HepG2 (cell line): ENCODE measurements around the gene NUB1. TPM values are rescaled to one million over a fixed set of nuclear protein-coding genes. Genes with fewer than 3 reads are reported as not detected.

Source experiments
- ATAC-seq: fragments of 200-7000 bp; cut with Tn5 transposase; 3 replicates; pipeline ENCODE4 v1.9.1; 2020; ENCODE audit warnings: mild to moderate bottlenecking, moderate library complexity
- BruUV-seq: library from RNA; stranded (reverse); fragments of 400-500 nt; replicated peaks from 2 replicates; lab custom pipeline; 2021; lab: Mats Ljungman, UMichigan
- CTCF ChIA-PET: fragments of 300-600 bp; formaldehyde crosslinking; extraction: SDS; loops from one replicate; lab custom pipeline; 2021; ENCODE audit warnings: low total read pairs, inconsistent platforms, low intra/inter-chr PET ratio; lab: Yijun Ruan, JAX
- POLR2A ChIA-PET: fragments of 350-600 bp; sonication (Branson Sonifier 250); formaldehyde crosslinking; loops from one replicate; lab custom pipeline; 2020; ENCODE audit warnings: antibody characterized with exemption, inconsistent platforms; lab: Yijun Ruan, JAX
- DNase-seq: peaks from one replicate; pipeline ENCODE4 v3.0.0-alpha.2; 2015; ENCODE audit warnings: low spot score
- FAIRE-seq: peaks from 3 replicates; lab custom pipeline; 2011; peaks lifted over from hg19 to GRCh38; lab: Jason Lieb, UNC
- H2AFZ ChIP-seq: one replicate; pipeline ENCODE4 v1.6.1; 2011; ENCODE audit warnings: low read length, inconsistent platforms
- H3K27ac ChIP-seq: fragments of 300-600 bp; 3 replicates; pipeline ENCODE4 v1.8.0; 2011; ENCODE audit warnings: mixed run types, mild to moderate bottlenecking, mixed read lengths, low read length, inconsistent platforms; ENCODE audit not compliant: insufficient read depth; ENCODE audit errors: extremely low read length
- H3K27me3 ChIP-seq, 2 experiments: fragments of 200-600 bp in 1 of 2; 2 replicates in 1 of 2; 3 replicates in 1 of 2; pipeline versions ENCODE4 v1.6.0 to v1.8.0; 2011; ENCODE audit warnings: low read length in 2 of 2, mild to moderate bottlenecking in 2 of 2, moderate library complexity in 2 of 2, inconsistent platforms in 1 of 2; ENCODE audit not compliant: insufficient read depth in 2 of 2, control insufficient read depth in 1 of 2
- H3K36me3 ChIP-seq, 2 experiments: fragments of 200-600 bp in 1 of 2; replicated peaks in 1 of 2; 2 replicates in 1 of 2; 3 replicates in 1 of 2; pipeline versions ENCODE4 v1.5.1 to v1.8.0; 2011; ENCODE audit warnings: low read length in 2 of 2, inconsistent platforms in 1 of 2; ENCODE audit not compliant: insufficient read depth in 2 of 2, control insufficient read depth in 1 of 2
- H3K4me1 ChIP-seq: 2 replicates; pipeline ENCODE4 v1.5.1; 2012; ENCODE audit warnings: low read length, inconsistent platforms; ENCODE audit not compliant: insufficient read depth
- H3K4me2 ChIP-seq: 2 replicates; pipeline ENCODE4 v1.6.0; 2011; ENCODE audit warnings: low read depth, low read length, inconsistent platforms
- H3K4me3 ChIP-seq, 3 experiments: fragments of 200-600 bp in 1 of 3; sonication (generic), shearing (Covaris generic) in 1 of 3; replicated peaks in 1 of 3; 2 replicates each; pipeline ENCODE4 v1.5.1; 2011 to 2016; ENCODE audit warnings: low read length in 3 of 3, inconsistent platforms in 2 of 3, low read depth in 2 of 3, mild to moderate bottlenecking in 2 of 3, control low read depth in 1 of 3, mixed read lengths in 1 of 3; ENCODE audit not compliant: insufficient read depth in 1 of 3
- H3K79me2 ChIP-seq: one replicate; pipeline ENCODE4 v1.6.1; 2011; ENCODE audit warnings: low read length, inconsistent platforms; ENCODE audit not compliant: insufficient read depth
- H3K9ac ChIP-seq: 2 replicates; pipeline ENCODE4 v1.6.0; 2011; ENCODE audit warnings: mild to moderate bottlenecking, low read depth, low read length, inconsistent platforms; ENCODE audit not compliant: insufficient read depth
- H3K9me3 ChIP-seq: 2 replicates; pipeline ENCODE4 v1.5.1; 2012; ENCODE audit warnings: mild to moderate bottlenecking, low read length
- H4K20me1 ChIP-seq: 2 replicates; pipeline ENCODE4 v1.6.0; 2011; ENCODE audit warnings: inconsistent platforms, mild to moderate bottlenecking, low read length, moderate library complexity; ENCODE audit not compliant: insufficient read depth
- ARID5B ChIP-seq: IDR thresholded peaks from 2 replicates; pipeline ENCODE4 v1.4.0; 2020; ENCODE audit warnings: mild to moderate bottlenecking, missing genetic modification reagents
- ESRRA ChIP-seq: sonication (generic); formaldehyde crosslinking; IDR thresholded peaks from 2 replicates; pipeline ENCODE4 v1.5.1; 2020; ENCODE audit warnings: mild to moderate bottlenecking, low read depth, missing genetic modification reagents
- HIVEP1 ChIP-seq: sonication (generic); formaldehyde crosslinking; IDR thresholded peaks from 2 replicates; pipeline ENCODE4 v1.4.0; 2020; ENCODE audit warnings: mild to moderate bottlenecking, missing genetic modification reagents
- PAXIP1 ChIP-seq: sonication (generic); formaldehyde crosslinking; conservative IDR thresholded peaks from 2 replicates; pipeline ENCODE4 v1.4.0; 2020; ENCODE audit warnings: mild to moderate bottlenecking, missing genetic modification reagents, moderate library complexity
- RARG ChIP-seq: sonication (generic); formaldehyde crosslinking; IDR thresholded peaks from 2 replicates; pipeline ENCODE4 v1.4.0; 2020; ENCODE audit warnings: low read depth, mild to moderate bottlenecking, missing genetic modification reagents
- REXO4 ChIP-seq: sonication (generic); formaldehyde crosslinking; IDR thresholded peaks from 2 replicates; pipeline ENCODE4 v1.8.0; 2022; ENCODE audit warnings: missing genetic modification reagents, mild to moderate bottlenecking, borderline replicate concordance
- SAP130 ChIP-seq: IDR thresholded peaks from 2 replicates; pipeline ENCODE4 v1.6.1; 2016; ENCODE audit warnings: low read depth
- TEAD3 ChIP-seq: optimal IDR thresholded peaks from 2 replicates; pipeline ENCODE3; 2016; ENCODE audit warnings: borderline replicate concordance
- ZBTB21 ChIP-seq: sonication (generic); formaldehyde crosslinking; IDR thresholded peaks from 2 replicates; pipeline ENCODE4 v1.4.0; 2020; ENCODE audit warnings: missing genetic modification reagents
- ZNF232 ChIP-seq: sonication (generic); formaldehyde crosslinking; IDR thresholded peaks from 2 replicates; pipeline ENCODE4 v1.4.0; 2020; ENCODE audit warnings: missing genetic modification reagents, borderline replicate concordance
- ZNF629 ChIP-seq: sonication (generic); formaldehyde crosslinking; conservative IDR thresholded peaks from 2 replicates; pipeline ENCODE4 v1.5.0; 2020; ENCODE audit warnings: missing genetic modification reagents
- WGBS: methylation state at CpG from one replicate; pipeline ENCODE4 v1.1.6; 2017; ENCODE audit warnings: low lambda C conversion rate; 5-methylcytosine and 5-hydroxymethylcytosine counted together
- in situ Hi-C: cut with HindIII; loops from 2 replicates; pipeline ENCODE4 v1.10.0; 2017; ENCODE audit warnings: low pct_unique_long_range_greater_than_20kb; ENCODE audit not compliant: extremely low pct_ligation_motif_present
- intact Hi-C: fragments of 100-400 bp; cut with micrococcal nuclease; formaldehyde crosslinking; loops from one replicate; pipeline ENCODE4 v1.10.0; 2022; ENCODE audit not compliant: unreplicated experiment
- polyA plus RNA-seq, 8 experiments: library from polyadenylated mRNA; depleted of rRNA in 3 of 8; stranded (reverse) in 7 of 8; unstranded in 1 of 8; fragments of >200 nt; fragmentation: Illumina TruSeq in 4 of 8; extraction: Trizol in 4 of 8; gene quantifications; 2 replicates each; pipeline versions ENCODE4 v1.2.1 to v1.2.3, GENCODE V29; 2011 to 2016; ENCODE audit warnings: low read depth in 4 of 8, missing spikeins in 1 of 8, mixed read lengths in 1 of 8; ENCODE audit not compliant: insufficient read depth in 1 of 8
- total RNA-seq, 5 experiments: library from RNA; depleted of rRNA; stranded (reverse); fragments of >200 nt; fragmentation: Illumina TruSeq; extraction: Trizol; gene quantifications; 2 replicates each; pipeline ENCODE4 v1.2.3, GENCODE V29; 2016; ENCODE audit warnings: low read depth in 1 of 5
- TF ChIP-seq, protein P1 (sequence below): sonication (generic); formaldehyde crosslinking; IDR thresholded peaks from 2 replicates; pipeline ENCODE4 v1.4.0; 2020; ENCODE audit warnings: missing genetic modification reagents, borderline replicate concordance

The NUB1 gene
- total and polyA plus RNA-seq, 2 of the 13 experiments (the other 11 are each of a cell fraction or from before 2014, with no cell fraction given) = 27.1 to 37.0 TPM

- Histone ChIP-seq H3K4me1 (peaks cover 65% of the 10 kb centered on the region), H3K9me3 (no peaks in the 10 kb centered on the region), H3K9ac (no peak overlapping the region), H3K36me3 (no peaks in the 10 kb centered on the region), H3K27me3 (peaks cover 2 to 59% of the 10 kb centered on the region in 2 experiments), H3K79me2 (no peaks in the 10 kb centered on the region), H2AFZ (no peak overlapping the region), H3K4me3 (no peak overlapping the region), H4K20me1 (no peaks in the 10 kb centered on the region), H3K4me2 (peak overlapping the region; percentile 62), H3K27ac (no peak overlapping the region)
- no TSS peak for BruUV-seq
- no peak for ATAC-seq
- ChIA-PET POLR2A (no interaction called here), CTCF (no interaction called here)
- intact Hi-C loops = loop anchor here (5.0 kb wide), 1 partner anchor 40 kb away; no protein-coding TSS in a partner anchor
- DNase-seq = peak; percentile 63
- 24% methylated on average over 6 of the region's 9 CpGs for WGBS
- in situ Hi-C loops = no loop called here
- peak; percentile 64 for FAIRE-seq
- TF ChIP-seq ZNF232 (CRISPR knock-in tag) (no peak), ZBTB21 (CRISPR knock-in tag) (no peak), ESRRA (0 out of 2 replicates have a peak, but pooled peaks have one; percentile 23), ARID5B (peak; percentile 75), TEAD3 (peak; percentile 66), RARG (CRISPR knock-in tag) (no peak), ZNF629 (CRISPR knock-in tag) (0 out of 2 replicates have a peak, but pooled peaks have one; percentile 29), HIVEP1 (CRISPR knock-in tag) (no peak), PAXIP1 (CRISPR knock-in tag) (peak; percentile 52), REXO4 (CRISPR knock-in tag) (no peak), SAP130 (0 out of 2 replicates have a peak, but pooled peaks have one; percentile 11)
- TF ChIP-seq, protein P1, sequence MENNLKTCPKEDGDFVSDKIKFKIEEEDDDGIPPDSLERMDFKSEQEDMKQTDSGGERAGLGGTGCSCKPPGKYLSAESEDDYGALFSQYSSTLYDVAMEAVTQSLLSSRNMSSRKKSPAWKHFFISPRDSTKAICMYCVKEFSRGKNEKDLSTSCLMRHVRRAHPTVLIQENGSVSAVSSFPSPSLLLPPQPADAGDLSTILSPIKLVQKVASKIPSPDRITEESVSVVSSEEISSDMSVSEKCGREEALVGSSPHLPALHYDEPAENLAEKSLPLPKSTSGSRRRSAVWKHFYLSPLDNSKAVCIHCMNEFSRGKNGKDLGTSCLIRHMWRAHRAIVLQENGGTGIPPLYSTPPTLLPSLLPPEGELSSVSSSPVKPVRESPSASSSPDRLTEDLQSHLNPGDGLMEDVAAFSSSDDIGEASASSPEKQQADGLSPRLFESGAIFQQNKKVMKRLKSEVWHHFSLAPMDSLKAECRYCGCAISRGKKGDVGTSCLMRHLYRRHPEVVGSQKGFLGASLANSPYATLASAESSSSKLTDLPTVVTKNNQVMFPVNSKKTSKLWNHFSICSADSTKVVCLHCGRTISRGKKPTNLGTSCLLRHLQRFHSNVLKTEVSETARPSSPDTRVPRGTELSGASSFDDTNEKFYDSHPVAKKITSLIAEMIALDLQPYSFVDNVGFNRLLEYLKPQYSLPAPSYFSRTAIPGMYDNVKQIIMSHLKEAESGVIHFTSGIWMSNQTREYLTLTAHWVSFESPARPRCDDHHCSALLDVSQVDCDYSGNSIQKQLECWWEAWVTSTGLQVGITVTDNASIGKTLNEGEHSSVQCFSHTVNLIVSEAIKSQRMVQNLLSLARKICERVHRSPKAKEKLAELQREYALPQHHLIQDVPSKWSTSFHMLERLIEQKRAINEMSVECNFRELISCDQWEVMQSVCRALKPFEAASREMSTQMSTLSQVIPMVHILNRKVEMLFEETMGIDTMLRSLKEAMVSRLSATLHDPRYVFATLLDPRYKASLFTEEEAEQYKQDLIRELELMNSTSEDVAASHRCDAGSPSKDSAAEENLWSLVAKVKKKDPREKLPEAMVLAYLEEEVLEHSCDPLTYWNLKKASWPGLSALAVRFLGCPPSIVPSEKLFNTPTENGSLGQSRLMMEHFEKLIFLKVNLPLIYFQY (CRISPR knock-in tag) = peak; percentile 60; the same call in 1 of the 2 replicates
Measured at GRCh38 chr7:151406886-151407583, 65.4 kb downstream of the NUB1 start.
